ENCODE results near the gene PSME2. TPM values are rescaled to one million over a fixed set of nuclear protein-coding genes. Genes with fewer than 3 reads are reported as not detected.

PSME2 gene
- total and polyA plus RNA-seq, 2 of the 13 experiments (the other 11 are each of a cell fraction or from before 2014, with no cell fraction given): 332 to 716 TPM

GRCh38 chr14:24164518-24164991 is 18.1 kb upstream of the PSME2 start (continued):
- TF ChIP-seq GRHL1 (CRISPR knock-in tag; conservative IDR thresholded peaks at IDR 0.05) (no peak), BORCS8-MEF2B (CRISPR knock-in tag; IDR thresholded peaks at IDR 0.05) (no peak), TBX3 (IDR thresholded peaks at IDR 0.05; ENCODE audit: borderline replicate concordance) (no peak), GATAD1 (CRISPR knock-in tag; IDR thresholded peaks at IDR 0.05) (no peak), HNF1B (CRISPR knock-in tag; IDR thresholded peaks at IDR 0.05) (no peak), SMYD3 (CRISPR knock-in tag; IDR thresholded peaks at IDR 0.05) (no peak), TRIM22 (IDR thresholded peaks at IDR 0.05) (no peak), REL (CRISPR knock-in tag; conservative IDR thresholded peaks at IDR 0.05) (no peak), HNRNPH1 (optimal IDR thresholded peaks at IDR 0.05; ENCODE audit: low read depth, low read length) (no peak), GABPA (IDR thresholded peaks at IDR 0.05; ENCODE audit: low read depth, low read length) (no peak), GABPA (CRISPR knock-in tag; IDR thresholded peaks at IDR 0.05; ENCODE audit: low read depth) (no peak), MEIS2 (CRISPR knock-in tag; IDR thresholded peaks at IDR 0.05) (no peak)
